ENCODE data around the gene MICAL3. TPM values are rescaled to one million over a fixed set of nuclear protein-coding genes. Genes with fewer than 3 reads are reported as not detected.
A peak's percentile ranks its signal among the peaks of the same experiment; 100 is the strongest.

MICAL3 gene
- total RNA-seq, 2 donors from 2014 or later: 33.6 to 34.0 TPM

- Histone ChIP-seq H3K36me3 (replicated peaks in 1 of 2; ENCODE audit: insufficient read depth in 1 of 2, low read depth in 2 of 2) (no peaks in the 10 kb centered on the region), H3K27ac (no peak overlapping the region), H3K27me3 (no peaks in the 10 kb centered on the region), H3K9me3 (no peaks in the 10 kb centered on the region), H3K4me1 (peaks cover 12% of the 10 kb centered on the region), H3K4me3 (no peak overlapping the region)
- DNase-seq (no peak), ATAC-seq (no peak)
- 85 to 94% methylated on average over 6 of the region's 6 CpGs for WGBS, 2 donors
- TF ChIP-seq POLR2A (IDR thresholded peaks at IDR 0.05): no peak
- TF ChIP-seq, protein P1, sequence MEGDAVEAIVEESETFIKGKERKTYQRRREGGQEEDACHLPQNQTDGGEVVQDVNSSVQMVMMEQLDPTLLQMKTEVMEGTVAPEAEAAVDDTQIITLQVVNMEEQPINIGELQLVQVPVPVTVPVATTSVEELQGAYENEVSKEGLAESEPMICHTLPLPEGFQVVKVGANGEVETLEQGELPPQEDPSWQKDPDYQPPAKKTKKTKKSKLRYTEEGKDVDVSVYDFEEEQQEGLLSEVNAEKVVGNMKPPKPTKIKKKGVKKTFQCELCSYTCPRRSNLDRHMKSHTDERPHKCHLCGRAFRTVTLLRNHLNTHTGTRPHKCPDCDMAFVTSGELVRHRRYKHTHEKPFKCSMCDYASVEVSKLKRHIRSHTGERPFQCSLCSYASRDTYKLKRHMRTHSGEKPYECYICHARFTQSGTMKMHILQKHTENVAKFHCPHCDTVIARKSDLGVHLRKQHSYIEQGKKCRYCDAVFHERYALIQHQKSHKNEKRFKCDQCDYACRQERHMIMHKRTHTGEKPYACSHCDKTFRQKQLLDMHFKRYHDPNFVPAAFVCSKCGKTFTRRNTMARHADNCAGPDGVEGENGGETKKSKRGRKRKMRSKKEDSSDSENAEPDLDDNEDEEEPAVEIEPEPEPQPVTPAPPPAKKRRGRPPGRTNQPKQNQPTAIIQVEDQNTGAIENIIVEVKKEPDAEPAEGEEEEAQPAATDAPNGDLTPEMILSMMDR (IDR thresholded peaks at IDR 0.05): no peak
- intact Hi-C loops (cut with DNase I): no loop called here
Measured at GRCh38 chr22:17981497-17981896, 42.9 kb downstream of the MICAL3 start.

DNA sequence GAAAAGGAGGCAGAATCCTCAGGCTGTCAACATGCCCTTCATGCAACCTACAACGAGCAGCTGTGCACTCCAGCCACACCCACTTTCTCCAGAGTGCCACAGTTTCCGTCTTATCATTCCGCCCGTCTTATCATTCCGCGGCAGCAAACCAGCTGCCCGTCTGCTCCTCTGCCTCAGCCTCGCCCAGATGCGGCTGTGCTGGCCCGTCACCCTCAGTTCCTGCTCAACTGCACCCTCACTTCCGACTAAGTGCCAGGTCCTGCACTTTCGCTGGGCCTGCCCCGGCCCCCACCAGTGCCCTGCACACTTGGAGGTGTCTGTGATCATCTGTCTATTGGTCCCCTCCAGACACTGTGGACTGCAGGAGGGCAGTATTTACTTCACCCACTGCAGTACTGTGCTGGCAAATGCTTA is 43.7 kb downstream of the MICAL3 start:
- Histone ChIP-seq H3K36me3 (replicated peaks in 1 of 2; ENCODE audit: insufficient read depth in 1 of 2, low read depth in 2 of 2) (no peaks in the 10 kb centered on the region), H3K9me3 (no peaks in the 10 kb centered on the region), H3K27ac (no peak overlapping the region), H3K4me1 (peaks cover 18% of the 10 kb centered on the region), H3K4me3 (no peak overlapping the region), H3K27me3 (no peaks in the 10 kb centered on the region)
- WGBS, 2 donors: 21 to 34% methylated on average over 13 of the region's 13 CpGs
- ATAC-seq (peak; percentile 18), DNase-seq (peak in 1 of 4 donors; percentile 38)
- no peak for TF ChIP-seq POLR2A (IDR thresholded peaks at IDR 0.05)
- TF ChIP-seq, protein P1 (IDR thresholded peaks at IDR 0.05): no peak
- intact Hi-C loops (cut with DNase I): no loop called here

GRCh38 chr22:17980015-17980590 is 44.3 kb downstream of the MICAL3 start:
- Histone ChIP-seq H3K9me3 (no peaks in the 10 kb centered on the region), H3K36me3 (replicated peaks in 1 of 2; ENCODE audit: insufficient read depth in 1 of 2, low read depth in 2 of 2) (no peaks in the 10 kb centered on the region), H3K4me3 (no peak overlapping the region), H3K27me3 (no peaks in the 10 kb centered on the region), H3K27ac (no peak overlapping the region), H3K4me1 (peaks cover 20% of the 10 kb centered on the region)
- TF ChIP-seq POLR2A (IDR thresholded peaks at IDR 0.05): no peak
- TF ChIP-seq, protein P1 (IDR thresholded peaks at IDR 0.05): no peak
- intact Hi-C loops (cut with DNase I): no loop called here
- WGBS, 2 donors: 69 to 76% methylated on average over 7 of the region's 7 CpGs
- ATAC-seq (no peak), DNase-seq (no peak)

DNA sequence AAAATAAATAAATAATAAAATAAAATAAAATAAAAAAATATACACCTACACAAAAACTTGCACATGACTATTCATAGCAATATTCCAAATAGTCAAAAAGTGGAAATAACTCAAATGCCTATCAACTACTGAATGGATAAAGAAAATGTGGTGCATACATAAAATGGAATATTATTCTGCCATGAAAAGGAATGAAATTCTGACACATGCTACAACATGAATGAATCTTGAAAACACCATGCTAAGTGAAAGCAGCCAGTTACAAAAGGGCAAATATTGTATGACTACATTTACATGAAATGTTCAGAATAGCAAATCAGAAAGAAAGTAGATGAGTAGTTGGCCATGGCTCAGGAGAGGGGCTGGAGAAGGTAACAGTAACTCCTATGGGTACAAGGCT is 46.3 kb downstream of the MICAL3 start:
- no peak for TF ChIP-seq POLR2A (IDR thresholded peaks at IDR 0.05)
- TF ChIP-seq, protein P1 (IDR thresholded peaks at IDR 0.05): no peak
- Histone ChIP-seq H3K4me3 (no peak overlapping the region), H3K4me1 (peaks cover 31% of the 10 kb centered on the region), H3K27ac (no peak overlapping the region), H3K9me3 (no peaks in the 10 kb centered on the region), H3K36me3 (replicated peaks in 1 of 2; ENCODE audit: insufficient read depth in 1 of 2, low read depth in 2 of 2) (no peaks in the 10 kb centered on the region), H3K27me3 (no peaks in the 10 kb centered on the region)
- intact Hi-C loops (cut with DNase I): no loop called here
- DNase-seq: no peak
- no peak for ATAC-seq

DNA sequence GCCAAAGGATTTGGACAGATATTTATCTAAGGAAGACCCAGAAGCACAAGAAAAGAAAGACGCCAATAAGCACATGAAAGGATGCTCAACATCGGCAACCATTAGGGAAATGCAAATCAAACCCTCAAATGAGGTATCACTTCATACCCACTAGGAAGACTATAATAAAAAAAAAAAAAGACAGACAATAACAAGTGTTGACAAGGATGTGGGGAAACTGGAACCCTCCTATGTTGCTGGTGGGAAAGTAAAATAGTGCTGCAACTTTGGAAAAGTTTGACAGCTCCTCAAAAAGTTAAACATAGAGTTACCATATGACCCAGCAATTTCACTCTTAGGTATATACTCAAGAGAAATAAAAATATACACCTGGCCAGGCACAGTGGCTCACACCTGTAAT is 47.0 kb downstream of the MICAL3 start:
- Histone ChIP-seq H3K4me1 (peaks cover 38% of the 10 kb centered on the region), H3K9me3 (no peaks in the 10 kb centered on the region), H3K36me3 (replicated peaks in 1 of 2; ENCODE audit: insufficient read depth in 1 of 2, low read depth in 2 of 2) (no peaks in the 10 kb centered on the region), H3K4me3 (no peak overlapping the region), H3K27ac (no peak overlapping the region), H3K27me3 (no peaks in the 10 kb centered on the region)
- DNase-seq (no peak), ATAC-seq (no peak)
- TF ChIP-seq POLR2A (IDR thresholded peaks at IDR 0.05): no peak
- TF ChIP-seq, protein P1 (IDR thresholded peaks at IDR 0.05): no peak
- WGBS, 2 donors: 92 to 96% methylated on average over 2 of the region's 2 CpGs
- intact Hi-C loops (cut with DNase I): no loop called here
